Small intestine (tissue), 7 donors: Measurements from ENCODE around the gene SGSH. TPM values are rescaled to one million over a fixed set of nuclear protein-coding genes. Genes with fewer than 3 reads are reported as not detected.

ENCODE experiments used
- DNase-seq, 2 donors: peaks; one replicate each; pipeline versions ENCODE4 v3.0.0 to v3.0.0-alpha.2; 2013
- FAIRE-seq: peaks from 2 replicates; lab custom pipeline; 2012; peaks lifted over from hg19 to GRCh38; lab: Jason Lieb, UNC
- H3K27ac ChIP-seq, 3 donors: one replicate each; pipeline ENCODE4 v1.5.1; 2013; ENCODE audit warnings: low read length in 2 of 3, mild to moderate bottlenecking in 2 of 3, control low read depth in 1 of 3, inconsistent platforms in 1 of 3, low read depth in 1 of 3, moderate library complexity in 1 of 3
- H3K27me3 ChIP-seq, 3 donors: one replicate each; pipeline ENCODE4 v1.6.1; 2013; ENCODE audit warnings: low read length in 3 of 3, inconsistent platforms in 1 of 3; ENCODE audit not compliant: control insufficient read depth in 3 of 3, insufficient read depth in 3 of 3
- H3K36me3 ChIP-seq, 3 donors: one replicate each; pipeline ENCODE4 v1.6.1; 2013; ENCODE audit warnings: low read length in 3 of 3, inconsistent platforms in 1 of 3, low read depth in 1 of 3, mild to moderate bottlenecking in 1 of 3, moderate library complexity in 1 of 3; ENCODE audit not compliant: control insufficient read depth in 3 of 3, insufficient read depth in 2 of 3
- H3K4me1 ChIP-seq, 3 donors: one replicate each; pipeline ENCODE4 v1.6.1; 2013; ENCODE audit warnings: low read length in 2 of 3, inconsistent platforms in 1 of 3, low read depth in 1 of 3, mild to moderate bottlenecking in 1 of 3, moderate library complexity in 1 of 3; ENCODE audit not compliant: control insufficient read depth in 3 of 3, insufficient read depth in 2 of 3
- H3K4me3 ChIP-seq, 3 donors: one replicate each; pipeline ENCODE4 v1.5.1; 2013; ENCODE audit warnings: low read length in 3 of 3, control low read depth in 1 of 3, inconsistent platforms in 1 of 3, low read depth in 1 of 3, mild to moderate bottlenecking in 1 of 3, moderate library complexity in 1 of 3
- H3K9me3 ChIP-seq, 2 donors: one replicate each; pipeline ENCODE4 v1.6.1; 2013; ENCODE audit warnings: low read depth in 1 of 2, low read length in 1 of 2; ENCODE audit not compliant: control insufficient read depth in 2 of 2, insufficient read depth in 1 of 2
- WGBS, 3 donors: extraction: QIAGEN DNeasy Blood & Tissue Kit; methylation state at CpG; one replicate each; pipeline ENCODE4 v1.1.7; 2013; 5-methylcytosine and 5-hydroxymethylcytosine counted together
- polyA plus RNA-seq, 4 donors: library from polyadenylated mRNA; stranded (reverse) in 3 of 4; unstranded in 1 of 4; fragments of 200-250 nt in 3 of 4; fragments of 120-200 nt in 1 of 4; gene quantifications; one replicate each; pipeline versions ENCODE4 v1.2.1 to v1.2.3, GENCODE V29; 2013
- donor health status: healthy with polysubstance abuse.
- donor health status: control.
- donor health status: control.
- donor health status: Bipolar disorder and iron deficiency.
- donor health status: healthy.

The SGSH gene
- polyA plus RNA-seq, 4 donors: 24.4 to 60.1 (median 34.5) TPM

DNA sequence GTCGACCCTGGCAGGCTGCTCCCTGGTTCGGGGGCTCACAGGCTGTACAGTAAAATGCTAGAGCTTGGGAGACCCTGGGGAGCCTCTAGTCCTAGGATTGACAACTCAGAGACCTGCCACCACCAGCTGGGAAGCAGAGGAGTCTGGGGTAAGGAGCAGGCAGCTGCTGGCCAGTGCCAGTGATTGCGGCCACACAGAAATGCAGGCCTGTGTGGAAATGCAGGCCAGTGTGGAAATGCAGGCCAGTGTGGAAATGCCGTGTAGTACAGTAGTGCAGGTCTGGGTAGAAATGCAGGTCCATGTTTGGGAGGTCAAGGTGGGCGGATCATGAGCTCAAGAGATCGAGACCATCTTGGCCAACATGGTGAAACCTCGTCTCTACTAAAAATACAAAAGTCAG is 23.5 kb downstream of the SGSH start:
- no peaks in the 10 kb centered on the region for H3K9me3 ChIP-seq
- FAIRE-seq: no peak
- 90 to 96% (median 96%) methylated on average over 7 of the region's 7 CpGs for WGBS, 3 donors
- no peak overlapping the region for H3K27ac ChIP-seq
- H3K27me3 ChIP-seq: peaks cover 0 to 12% (median 0%) of the 10 kb centered on the region in 3 donors
- no peaks in the 10 kb centered on the region for H3K4me1 ChIP-seq
- no peak overlapping the region for H3K4me3 ChIP-seq
- DNase-seq: no peak
- peaks cover 0 to 7% (median 0%) of the 10 kb centered on the region in 3 donors for H3K36me3 ChIP-seq

DNA sequence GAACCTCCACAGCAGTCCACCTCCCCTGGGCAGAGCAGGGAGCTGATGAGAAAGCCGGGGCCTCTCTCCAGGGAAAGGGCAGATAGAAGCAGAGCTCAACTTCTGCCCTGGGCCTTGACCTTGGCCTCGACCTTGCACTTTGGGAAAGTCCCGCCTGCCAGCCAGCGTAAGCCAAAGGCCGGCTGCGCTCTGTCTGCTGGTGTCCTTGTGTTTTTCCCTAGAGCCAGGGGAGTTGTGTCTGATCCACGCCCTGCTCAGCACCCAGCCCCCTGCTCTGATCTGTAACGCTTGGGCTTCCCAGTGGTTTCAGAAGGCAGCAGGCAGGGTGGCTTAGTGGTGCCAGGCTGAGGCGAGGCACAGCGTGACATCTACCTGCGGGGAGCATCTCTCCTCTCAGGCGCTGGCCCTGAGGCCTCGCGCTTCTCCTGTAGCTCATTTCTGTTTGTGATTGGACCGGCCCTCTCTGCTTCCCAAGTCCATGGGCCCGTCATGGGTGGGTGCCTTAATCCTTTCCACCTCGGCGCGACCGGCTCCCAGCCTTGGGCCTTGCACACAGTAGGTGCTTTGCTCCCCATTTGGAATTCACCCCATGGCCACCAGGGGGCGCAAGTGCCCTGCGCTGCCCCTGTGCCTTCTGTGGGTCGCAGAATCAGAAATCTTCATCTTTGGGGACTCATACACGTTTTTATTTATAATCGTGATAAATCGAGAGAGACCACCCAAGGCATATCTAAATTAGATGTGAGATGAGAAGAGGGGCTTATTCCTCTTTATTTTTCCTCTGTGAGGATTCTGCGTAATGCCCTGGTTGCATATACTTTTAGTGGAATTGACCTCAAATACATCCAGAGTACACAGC is 24.2 kb downstream of the SGSH start:
- 57 to 68% (median 62%) methylated on average over 27 of the region's 27 CpGs for WGBS, 3 donors
- Histone ChIP-seq H3K4me3 (no peak overlapping the region), H3K27me3 (peaks cover 0 to 12% (median 0%) of the 10 kb centered on the region in 3 donors), H3K9me3 (no peaks in the 10 kb centered on the region), H3K27ac (no peak overlapping the region), H3K36me3 (no peaks in the 10 kb centered on the region), H3K4me1 (no peaks in the 10 kb centered on the region)
- FAIRE-seq: no peak
- peak in 1 of 2 donors; percentile 27 for DNase-seq

DNA sequence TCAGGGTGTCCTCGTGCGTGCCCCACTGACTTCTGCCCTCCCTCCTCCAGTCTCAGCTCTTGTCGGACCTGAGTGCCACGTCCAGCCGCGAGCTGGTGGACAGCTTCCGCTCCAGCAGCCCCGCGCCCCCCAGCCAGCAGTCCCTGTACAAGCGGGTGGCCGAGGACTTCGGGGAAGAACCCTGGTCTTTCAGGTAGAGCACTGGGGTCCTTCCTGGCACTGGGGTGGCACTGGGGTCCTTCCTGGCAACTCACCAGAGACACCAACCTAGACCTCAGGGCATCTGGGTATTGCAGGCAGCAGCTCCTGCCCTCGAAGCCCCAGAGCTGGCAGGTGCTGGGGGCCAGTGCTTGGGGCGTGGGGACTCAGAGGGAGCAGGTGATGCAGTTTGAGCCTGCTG is 25.0 kb downstream of the SGSH start:
- Histone ChIP-seq H3K27ac (no peak overlapping the region), H3K36me3 (no peaks in the 10 kb centered on the region), H3K4me1 (no peaks in the 10 kb centered on the region), H3K4me3 (no peak overlapping the region), H3K9me3 (no peaks in the 10 kb centered on the region), H3K27me3 (peaks cover 0 to 12% (median 0%) of the 10 kb centered on the region in 3 donors)
- WGBS, 3 donors: 81 to 88% (median 82%) methylated on average over 14 of the region's 14 CpGs
- no peak for FAIRE-seq
- DNase-seq: no peak

DNA sequence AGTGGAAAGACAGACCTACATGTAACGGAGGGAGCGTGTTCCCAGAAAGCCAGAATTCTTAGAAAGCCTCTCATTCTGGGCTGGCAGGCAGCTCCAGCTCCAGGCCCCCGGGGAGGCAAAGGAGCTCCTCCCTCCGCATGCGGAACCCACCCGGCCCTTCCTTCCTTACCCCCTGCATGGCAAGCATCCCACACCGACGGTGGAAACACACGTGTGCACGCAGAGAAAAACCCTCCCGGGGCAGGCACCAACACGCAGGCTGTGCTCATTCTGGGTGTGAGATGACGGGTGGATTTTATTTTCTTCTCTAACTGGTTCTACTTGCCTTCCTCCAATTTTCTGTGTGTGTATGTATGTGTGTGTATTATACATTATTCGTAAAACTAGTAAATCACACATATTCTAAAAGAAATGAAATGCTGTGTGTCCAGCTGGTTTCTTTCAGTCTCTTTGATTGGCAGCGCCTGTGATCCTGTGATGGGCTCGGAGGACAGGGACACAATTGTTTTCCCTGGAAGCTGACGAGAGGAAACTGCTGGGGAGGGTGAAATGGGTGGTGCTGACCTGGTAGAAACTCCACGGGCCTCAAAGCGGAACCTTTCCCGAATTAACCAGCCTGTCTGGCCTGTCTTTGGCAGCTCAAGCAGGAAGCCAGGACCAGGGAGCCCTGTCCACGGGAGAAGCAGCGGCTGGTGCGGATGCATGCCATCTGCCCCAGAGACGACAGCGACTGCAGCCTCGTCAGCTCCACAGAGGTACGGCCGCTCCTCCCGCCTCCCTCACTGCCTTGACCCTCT is 28.1 kb downstream of the SGSH start:
- peaks cover 0 to 21% (median 0%) of the 10 kb centered on the region in 3 donors for H3K27me3 ChIP-seq
- H3K27ac ChIP-seq: no peak overlapping the region
- no peaks in the 10 kb centered on the region for H3K9me3 ChIP-seq
- H3K4me1 ChIP-seq: peaks cover 0 to 3% (median 0%) of the 10 kb centered on the region in 3 donors
- H3K36me3 ChIP-seq: no peaks in the 10 kb centered on the region
- 58 to 80% (median 73%) methylated on average over 29 of the region's 29 CpGs for WGBS, 3 donors
- DNase-seq (no peak), FAIRE-seq (no peak)
- H3K4me3 ChIP-seq: no peak overlapping the region

DNA sequence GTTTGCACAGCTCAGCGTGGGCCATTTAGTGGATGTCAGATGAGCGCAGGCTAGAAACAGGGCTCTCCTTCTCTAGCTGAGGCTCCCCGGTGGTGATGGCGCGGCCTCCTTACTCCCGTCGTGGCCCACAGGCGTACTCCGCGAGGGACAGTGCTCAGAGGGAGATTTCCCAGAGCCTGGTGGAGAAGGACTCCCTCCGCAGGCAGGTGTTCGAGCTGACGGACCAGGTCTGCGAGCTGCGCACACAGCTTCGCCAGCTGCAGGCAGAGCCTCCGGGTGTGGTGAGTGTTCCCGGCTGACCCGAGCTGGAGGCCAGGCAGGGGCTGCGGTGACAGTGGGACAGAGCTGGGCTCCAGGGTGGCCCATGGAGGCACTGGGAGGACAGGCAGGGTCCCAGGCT is 28.9 kb downstream of the SGSH start:
- H3K27me3 ChIP-seq: peaks cover 0 to 21% (median 0%) of the 10 kb centered on the region in 3 donors
- no peak overlapping the region for H3K27ac ChIP-seq
- DNase-seq (no peak), FAIRE-seq (no peak)
- H3K9me3 ChIP-seq: no peaks in the 10 kb centered on the region
- WGBS, 3 donors: 79 to 90% (median 86%) methylated on average over 20 of the region's 20 CpGs
- H3K4me3 ChIP-seq: no peak overlapping the region
- no peaks in the 10 kb centered on the region for H3K36me3 ChIP-seq
- H3K4me1 ChIP-seq: peaks cover 0 to 3% (median 0%) of the 10 kb centered on the region in 3 donors

DNA sequence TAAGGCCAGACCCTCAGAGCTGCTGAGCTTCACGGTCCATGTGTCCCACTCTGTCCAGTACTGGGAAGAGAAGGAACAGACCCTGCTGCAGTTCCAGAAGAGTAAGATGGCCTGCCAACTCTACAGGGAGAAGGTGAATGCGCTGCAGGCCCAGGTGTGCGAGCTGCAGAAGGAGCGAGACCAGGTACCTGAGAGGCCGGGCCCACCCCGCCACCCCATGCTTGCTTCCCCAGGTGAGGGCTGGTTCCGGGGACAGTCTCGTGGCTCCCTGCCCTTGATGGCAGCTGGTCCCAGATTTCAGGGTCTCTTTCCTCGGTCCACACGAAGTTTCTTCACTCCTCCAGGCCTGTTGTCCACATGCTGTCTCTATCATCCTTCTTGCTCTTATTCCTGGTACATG is 29.4 kb downstream of the SGSH start:
- FAIRE-seq: no peak

DNA sequence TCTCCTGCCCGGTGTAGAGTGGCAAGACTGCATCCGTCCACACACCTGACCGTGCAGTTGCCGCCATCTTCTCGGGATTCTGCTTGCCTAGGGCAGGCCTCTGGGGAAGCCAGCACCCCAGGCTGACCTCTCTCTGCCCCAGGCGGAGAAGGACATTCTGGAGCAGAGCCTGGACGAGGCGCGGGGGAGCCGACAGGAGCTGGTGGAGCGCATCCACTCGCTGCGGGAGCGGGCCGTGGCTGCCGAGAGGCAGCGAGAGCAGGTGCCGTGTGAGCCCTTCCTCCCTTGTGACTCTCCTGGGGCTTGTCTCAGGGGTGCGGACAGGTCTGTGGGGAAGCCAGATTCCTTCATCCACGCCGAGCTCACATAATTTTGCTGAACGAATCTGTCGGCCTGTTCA is 30.5 kb downstream of the SGSH start:
- Histone ChIP-seq H3K36me3 (no peaks in the 10 kb centered on the region), H3K4me3 (no peak overlapping the region), H3K27me3 (peaks cover 0 to 18% (median 0%) of the 10 kb centered on the region in 3 donors), H3K4me1 (peaks cover 0 to 3% (median 0%) of the 10 kb centered on the region in 3 donors), H3K27ac (no peak overlapping the region), H3K9me3 (no peaks in the 10 kb centered on the region)
- DNase-seq: no peak
- 92 to 96% (median 95%) methylated on average over 23 of the region's 23 CpGs for WGBS, 3 donors
- no peak for FAIRE-seq

More for the DNA sequence above, 29.4 kb downstream of the SGSH start:
- no peak for DNase-seq
- Histone ChIP-seq H3K27ac (no peak overlapping the region), H3K4me3 (no peak overlapping the region), H3K36me3 (no peaks in the 10 kb centered on the region), H3K27me3 (peaks cover 0 to 20% (median 0%) of the 10 kb centered on the region in 3 donors), H3K4me1 (peaks cover 0 to 3% (median 0%) of the 10 kb centered on the region in 3 donors), H3K9me3 (no peaks in the 10 kb centered on the region)
- WGBS, 3 donors: 92 to 96% (median 96%) methylated on average over 10 of the region's 10 CpGs

DNA sequence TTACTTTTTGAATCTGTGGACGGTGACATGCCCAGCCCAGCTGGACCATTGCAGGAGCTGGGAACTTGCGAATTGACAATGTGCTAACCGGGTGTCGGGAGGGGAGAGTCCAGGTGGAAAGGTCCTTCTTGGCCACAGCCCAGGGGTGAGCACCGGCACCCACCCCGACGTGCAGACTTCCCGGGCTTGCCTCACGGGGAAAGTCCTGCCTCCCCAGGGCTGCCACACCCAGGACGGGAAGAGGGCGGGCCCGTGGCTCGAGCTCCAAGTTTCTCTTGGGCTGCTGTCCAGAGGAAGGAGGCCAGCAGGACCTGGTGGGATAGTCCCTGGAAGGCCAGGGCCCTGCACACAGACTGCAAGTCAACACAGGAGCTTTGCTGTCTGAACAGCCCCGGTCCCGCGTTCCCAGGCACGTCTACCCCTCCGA is 32.6 kb downstream of the SGSH start:
- peak in 1 of 2 donors; percentile 67 for DNase-seq
- H3K36me3 ChIP-seq: no peaks in the 10 kb centered on the region
- 16 to 44% (median 27%) methylated on average over 18 of the region's 18 CpGs for WGBS, 3 donors
- H3K27me3 ChIP-seq: peaks cover 0 to 16% (median 0%) of the 10 kb centered on the region in 3 donors
- no peak overlapping the region for H3K4me3 ChIP-seq
- H3K9me3 ChIP-seq: no peaks in the 10 kb centered on the region
- peak overlapping the region in 1 of 3 donors; percentile 69 for H3K27ac ChIP-seq
- FAIRE-seq: no peak
- H3K4me1 ChIP-seq: peaks cover 0 to 3% (median 0%) of the 10 kb centered on the region in 3 donors
